HG03159 (cell line): ENCODE results near the gene USH2A.

Experiments used
- ATAC-seq: cut with Tn5 transposase; IDR thresholded peaks from one replicate; pipeline ENCODE4 v1.9.1; 2021; ENCODE audit warnings: mild to moderate bottlenecking, moderate library complexity; ENCODE audit not compliant: unreplicated experiment

USH2A gene

DNA sequence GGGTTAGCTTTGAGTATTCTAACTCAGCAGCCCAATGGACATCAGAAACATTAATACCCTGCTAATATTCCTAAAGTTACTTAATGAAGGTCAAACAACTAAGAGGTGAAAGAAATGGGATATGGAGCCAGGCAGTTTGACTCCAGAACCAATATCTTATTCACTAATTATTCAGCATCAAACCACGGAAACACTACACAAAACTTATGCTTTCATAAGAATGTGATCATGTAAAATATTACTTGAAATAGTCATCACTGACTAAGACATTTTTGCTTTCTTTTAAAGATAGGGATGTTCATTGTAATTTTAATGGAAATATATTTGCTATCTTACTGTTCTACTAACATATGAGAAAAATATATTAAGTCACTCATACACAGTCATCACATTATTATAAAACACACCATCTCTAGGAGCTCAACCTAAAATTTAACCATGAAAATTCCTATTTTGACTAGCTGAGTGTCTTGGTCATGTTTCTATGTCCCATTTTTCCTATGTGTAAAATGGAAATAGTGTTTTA, 615.3 kb downstream of the USH2A start:
- no peak for ATAC-seq

DNA sequence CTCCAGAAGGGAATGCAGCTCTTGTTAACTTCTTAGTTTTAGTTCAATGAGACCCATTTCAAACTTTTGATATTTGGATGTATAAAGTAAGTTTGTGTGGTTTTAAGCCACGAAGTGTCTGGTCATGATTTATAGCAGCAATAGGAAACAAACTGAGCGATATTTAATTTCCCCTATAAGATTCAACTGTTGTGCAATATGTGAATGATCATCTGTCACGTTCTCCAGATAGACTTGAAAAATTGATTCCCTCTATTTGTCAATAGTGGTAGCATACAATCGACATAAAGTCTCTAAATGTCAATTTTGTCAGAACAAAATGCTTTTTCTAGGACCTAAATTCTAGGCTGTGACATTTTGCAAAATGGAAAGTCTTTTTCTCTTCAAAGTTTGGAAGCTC, 616.0 kb downstream of the USH2A start:
- no peak for ATAC-seq

- ATAC-seq: no peak
These were observed 625.4 kb downstream of the USH2A start for GRCh38 chr1:215797859-215798258.

GRCh38 chr1:215794156-215794555, 629.1 kb downstream of the USH2A start:
- ATAC-seq: no peak

DNA sequence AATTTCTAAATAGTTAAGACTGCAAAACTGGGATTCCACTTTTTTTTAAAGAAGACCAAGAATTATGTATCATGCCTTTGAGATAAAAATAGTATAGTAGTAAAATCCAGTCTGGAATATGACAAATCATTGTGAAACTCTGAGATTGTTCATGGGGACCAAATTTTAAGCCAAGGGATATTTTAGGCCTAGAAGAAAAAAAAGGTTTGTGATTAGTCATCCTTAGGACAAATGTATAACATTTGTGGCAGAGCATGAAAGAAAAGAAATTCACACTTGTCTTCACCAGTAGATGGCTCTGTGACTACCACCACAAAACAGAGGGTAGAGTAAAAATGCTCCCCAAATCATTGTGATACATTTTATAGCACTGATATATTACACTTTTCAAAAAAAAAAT, 630.1 kb downstream of the USH2A start:
- no peak for ATAC-seq

GRCh38 chr1:215792446-215792845, 630.8 kb downstream of the USH2A start:
- ATAC-seq: no peak

DNA sequence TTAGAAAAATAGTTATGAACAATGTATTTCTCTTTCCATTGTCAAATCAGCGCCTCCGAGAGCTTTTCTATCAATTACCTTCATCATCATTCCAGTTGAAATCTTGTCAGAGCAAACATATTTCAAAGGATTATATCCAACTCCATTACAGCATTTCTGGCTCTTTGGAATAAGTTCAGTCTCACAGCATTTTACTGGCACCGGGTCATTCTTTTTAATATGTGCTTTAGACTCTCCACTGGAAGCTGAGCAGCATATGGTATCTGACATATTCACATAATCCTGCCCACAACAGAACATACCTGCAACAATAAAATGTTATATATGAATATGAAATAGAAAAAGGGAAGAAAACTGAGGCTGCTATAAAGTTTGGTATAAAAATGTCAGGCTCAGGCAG, 633.3 kb downstream of the USH2A start:
- no peak for ATAC-seq

- ATAC-seq: no peak
These were observed 636.3 kb downstream of the USH2A start for GRCh38 chr1:215786997-215787396.

GRCh38 chr1:215780641-215781040, 642.6 kb downstream of the USH2A start:
- ATAC-seq: no peak

- ATAC-seq: no peak
These were observed 643.1 kb downstream of the USH2A start for GRCh38 chr1:215780139-215780538.

DNA sequence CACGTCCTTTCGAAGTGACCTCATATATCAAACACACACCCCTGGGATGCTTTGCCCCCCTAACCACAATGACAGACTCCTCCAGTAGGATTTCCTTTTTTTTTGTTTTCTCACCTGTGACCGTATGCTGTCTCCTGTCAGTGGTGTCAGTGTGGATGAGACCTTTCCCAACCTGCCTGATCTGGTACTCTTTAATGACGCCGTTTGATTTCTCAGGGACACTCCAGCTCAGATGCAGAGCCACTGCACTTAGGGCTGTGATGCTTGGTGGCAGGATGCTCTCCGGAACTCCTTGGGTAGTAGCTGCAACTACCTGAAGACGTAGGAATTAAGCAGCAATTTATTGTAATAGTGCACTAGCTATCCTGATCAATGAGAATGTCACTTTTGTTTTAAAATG, 643.5 kb downstream of the USH2A start:
- ATAC-seq: no peak

DNA sequence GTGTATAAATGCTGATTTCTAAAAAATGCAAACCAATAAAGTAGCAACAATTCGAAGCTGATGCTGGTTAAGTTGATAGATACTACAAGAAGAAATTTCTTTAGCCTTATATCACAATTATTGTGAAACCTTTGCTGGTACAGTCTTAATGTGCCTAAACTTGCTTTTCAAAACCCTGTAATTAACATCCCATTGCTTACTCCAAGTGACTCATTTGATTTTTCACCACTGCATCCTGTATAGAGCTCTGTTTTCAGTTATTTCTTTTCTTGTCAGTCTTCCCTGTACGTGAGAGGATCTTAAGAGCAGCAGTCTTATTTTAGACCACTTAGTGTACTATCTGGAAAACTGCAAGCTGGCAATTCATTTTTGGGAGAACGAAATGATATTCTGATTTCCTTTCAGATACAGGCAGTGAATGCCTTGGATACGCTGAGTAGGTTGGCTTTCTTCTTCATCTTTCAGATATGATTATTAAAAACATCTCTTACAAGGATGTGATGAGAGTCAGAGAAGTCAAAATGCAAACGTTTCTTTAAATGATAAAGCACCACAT, 645.8 kb downstream of the USH2A start:
- no peak for ATAC-seq

- ATAC-seq: no peak
These were observed 646.9 kb downstream of the USH2A start for GRCh38 chr1:215776336-215776735.

GRCh38 chr1:215772151-215772550, 651.1 kb downstream of the USH2A start:
- ATAC-seq: no peak

GRCh38 chr1:215768303-215768702, 654.9 kb downstream of the USH2A start:
- ATAC-seq: no peak

- ATAC-seq: no peak
These were observed 655.5 kb downstream of the USH2A start for GRCh38 chr1:215767761-215768160.

- no peak for ATAC-seq
These were observed 656.7 kb downstream of the USH2A start for GRCh38 chr1:215766521-215766920.

- no peak for ATAC-seq
These were observed 657.4 kb downstream of the USH2A start for GRCh38 chr1:215765833-215766232.

DNA sequence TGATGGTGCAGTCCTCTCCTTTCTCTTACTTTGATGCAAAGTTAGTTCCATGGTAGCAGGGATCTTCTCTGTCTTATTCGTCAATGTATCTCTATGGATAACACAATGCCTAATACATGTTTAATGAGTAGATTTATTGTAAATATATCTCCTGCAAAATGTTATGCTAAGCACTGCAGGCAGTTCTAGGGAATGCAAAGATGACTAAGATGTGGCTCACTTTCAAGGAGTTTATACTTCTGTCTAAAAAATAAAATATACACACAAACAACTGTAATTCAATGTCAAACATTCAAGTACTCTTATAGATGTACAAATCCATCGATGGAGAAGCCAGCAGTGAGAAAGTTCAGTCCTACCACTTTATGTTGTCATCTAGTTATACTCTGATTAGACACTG, 661.8 kb downstream of the USH2A start:
- ATAC-seq: no peak

- ATAC-seq: no peak
These were observed 669.1 kb downstream of the USH2A start for GRCh38 chr1:215754112-215754511.

DNA sequence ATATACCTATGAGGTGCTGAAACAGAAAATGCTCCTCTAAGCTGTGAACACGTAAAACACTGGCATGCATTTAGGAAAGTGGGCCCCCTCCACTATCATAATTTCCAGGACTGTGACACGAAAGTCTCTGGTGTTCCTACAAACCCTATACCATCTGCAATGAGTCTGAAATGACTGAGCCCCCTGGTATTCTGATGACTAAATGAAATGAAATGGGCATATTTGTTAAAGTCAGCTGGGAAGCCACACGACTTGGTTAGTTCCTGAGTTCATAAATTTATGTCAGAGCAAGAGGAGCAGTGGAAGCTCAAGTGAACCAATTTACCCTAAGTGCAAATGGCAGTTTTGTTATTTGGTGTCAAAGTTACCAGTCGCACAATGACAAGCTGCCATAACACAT, 673.8 kb downstream of the USH2A start:
- no peak for ATAC-seq

GRCh38 chr1:215748431-215748830, 674.8 kb downstream of the USH2A start:
- ATAC-seq: no peak

DNA sequence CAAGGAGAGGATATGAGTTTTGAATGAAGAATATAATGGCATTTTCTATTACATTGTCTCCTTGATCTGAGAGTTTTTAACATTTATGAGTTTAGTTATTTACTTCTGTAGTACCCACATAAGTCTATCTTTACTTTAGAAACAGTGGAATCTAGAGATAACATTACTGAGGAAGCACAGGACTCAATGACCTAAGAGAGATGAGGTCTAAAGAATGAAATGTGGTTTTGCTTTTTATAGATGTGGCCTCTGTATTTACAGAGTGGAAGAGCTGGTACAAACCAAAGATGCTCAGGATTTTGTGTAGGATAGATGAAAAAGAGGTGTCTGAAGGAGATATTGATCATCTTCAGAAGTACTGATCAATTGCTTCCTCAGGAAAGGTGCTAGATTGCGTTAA, 678.8 kb downstream of the USH2A start:
- ATAC-seq: no peak
